Measurements from ENCODE around the gene MPLKIP.
A peak's percentile ranks its signal among the peaks of the same experiment; 100 is the strongest.

Gene MPLKIP

GRCh38 chr7:40134428-40135316 is at the start of gene MPLKIP, which contains the start of gene SUGCT:
TSS of gene MPLKIP (minus strand) at chr7:40134622. CDS start at chr7:40134567, 55 bp downstream.
TSS of gene SUGCT (plus strand) at chr7:40135005.
- Histone ChIP-seq H3K4me2 (ENCODE audit: low read depth, low read length) (peak within 1 kb of the TSS; percentile 97), H3K4me3 (ENCODE audit: low read length) (peak within 1 kb of the TSS; percentile 97), H3K27ac (ENCODE audit: low read length) (peak within 1 kb of the TSS; percentile 60), H4K20me1 (ENCODE audit: insufficient read depth, low read length) (no peaks in the 10 kb centered on the region), H3K36me3 (replicated peaks; ENCODE audit: insufficient read depth, low read length) (no peaks in the 10 kb centered on the region), H3K9me3 (replicated peaks; ENCODE audit: insufficient read depth, low read length) (no peaks in the 10 kb centered on the region), H3K79me2 (ENCODE audit: low read length) (peaks cover 48% of the 10 kb centered on the region), H3K9ac (ENCODE audit: low read length) (peak within 1 kb of the TSS; percentile 95), H3K27me3 (replicated peaks; ENCODE audit: insufficient read depth, low read length) (no peaks in the 10 kb centered on the region), H3F3A (ENCODE audit: insufficient read depth, low read length) (no peaks in the 10 kb centered on the region), H3K9me2 (replicated peaks; ENCODE audit: insufficient read depth, low read length) (no peaks in the 10 kb centered on the region), H2AFZ (ENCODE audit: low read length) (peak within 1 kb of the TSS; percentile 79), H3K4me1 (ENCODE audit: low read length) (peaks cover 12% of the 10 kb centered on the region)
- TF ChIP-seq CTCF (IDR thresholded peaks at IDR 0.05; ENCODE audit: low read length) (peak; percentile 89), EZH2 (optimal IDR thresholded peaks at IDR 0.05; ENCODE audit: low read depth, low read length) (no peak), EZH2phosphoT487 (IDR thresholded peaks at IDR 0.05; ENCODE audit: low read length) (no peak)
- peak; percentile 84 for DNase-seq

GRCh38 chr7:40182452-40182851 is 48.0 kb upstream of the MPLKIP start:
- TF ChIP-seq EZH2phosphoT487 (IDR thresholded peaks at IDR 0.05; ENCODE audit: low read length) (no peak), EZH2 (optimal IDR thresholded peaks at IDR 0.05; ENCODE audit: low read depth, low read length) (no peak), CTCF (IDR thresholded peaks at IDR 0.05; ENCODE audit: low read length) (no peak)
- H3K4me2 ChIP-seq (ENCODE audit: low read depth, low read length) = no peak overlapping the region
- no peaks in the 10 kb centered on the region for H3F3A ChIP-seq (ENCODE audit: insufficient read depth, low read length)
- H3K4me1 ChIP-seq (ENCODE audit: low read length) = no peaks in the 10 kb centered on the region
- H3K9me2 ChIP-seq (replicated peaks; ENCODE audit: insufficient read depth, low read length) = no peaks in the 10 kb centered on the region
- no peak for DNase-seq
- H3K27ac ChIP-seq (ENCODE audit: low read length) = no peak overlapping the region
- H3K27me3 ChIP-seq (replicated peaks; ENCODE audit: insufficient read depth, low read length) = no peaks in the 10 kb centered on the region
- no peak overlapping the region for H3K4me3 ChIP-seq (ENCODE audit: low read length)
- H2AFZ ChIP-seq (ENCODE audit: low read length) = no peak overlapping the region
- no peaks in the 10 kb centered on the region for H4K20me1 ChIP-seq (ENCODE audit: insufficient read depth, low read length)
- no peak overlapping the region for H3K9ac ChIP-seq (ENCODE audit: low read length)
- H3K36me3 ChIP-seq (replicated peaks; ENCODE audit: insufficient read depth, low read length) = no peaks in the 10 kb centered on the region
- no peaks in the 10 kb centered on the region for H3K9me3 ChIP-seq (replicated peaks; ENCODE audit: insufficient read depth, low read length)
- H3K79me2 ChIP-seq (ENCODE audit: low read length) = no peaks in the 10 kb centered on the region

- DNase-seq = no peak
- Histone ChIP-seq H2AFZ (ENCODE audit: low read length) (no peak overlapping the region), H3K4me1 (ENCODE audit: low read length) (no peaks in the 10 kb centered on the region), H3K9me2 (replicated peaks; ENCODE audit: insufficient read depth, low read length) (no peaks in the 10 kb centered on the region), H3K9ac (ENCODE audit: low read length) (no peak overlapping the region), H3K27ac (ENCODE audit: low read length) (no peak overlapping the region), H3F3A (ENCODE audit: insufficient read depth, low read length) (no peaks in the 10 kb centered on the region), H3K4me3 (ENCODE audit: low read length) (no peak overlapping the region), H4K20me1 (ENCODE audit: insufficient read depth, low read length) (no peaks in the 10 kb centered on the region), H3K9me3 (replicated peaks; ENCODE audit: insufficient read depth, low read length) (no peaks in the 10 kb centered on the region), H3K27me3 (replicated peaks; ENCODE audit: insufficient read depth, low read length) (no peaks in the 10 kb centered on the region), H3K36me3 (replicated peaks; ENCODE audit: insufficient read depth, low read length) (no peaks in the 10 kb centered on the region), H3K4me2 (ENCODE audit: low read depth, low read length) (no peak overlapping the region), H3K79me2 (ENCODE audit: low read length) (no peaks in the 10 kb centered on the region)
- TF ChIP-seq EZH2phosphoT487 (IDR thresholded peaks at IDR 0.05; ENCODE audit: low read length) = no peak
- TF ChIP-seq EZH2 (optimal IDR thresholded peaks at IDR 0.05; ENCODE audit: low read depth, low read length) = no peak
- no peak for TF ChIP-seq CTCF (IDR thresholded peaks at IDR 0.05; ENCODE audit: low read length)
Observed at GRCh38 chr7:40177071-40177470, 42.6 kb upstream of the MPLKIP start.
